ENCODE results near the gene TAGLN2. TPM values are rescaled to one million over a fixed set of nuclear protein-coding genes. Genes with fewer than 3 reads are reported as not detected.
A peak's percentile ranks its signal among the peaks of the same experiment; 100 is the strongest.

Gene TAGLN2
- total RNA-seq, 1 donor from 2014 or later = 184 TPM

- ATAC-seq = no peak
These were observed 13.0 kb upstream of the TAGLN2 start for GRCh38 chr1:159938211-159938852.

GRCh38 chr1:159937054-159937750, 11.9 kb upstream of the TAGLN2 start:
- intact Hi-C loops (cut with DNase I) = no loop called here
- DNase-seq (ENCODE audit: low spot score) (no peak), ATAC-seq (no peak)

More at GRCh38 chr1:159938211-159938852, 13.0 kb upstream of the TAGLN2 start:
- intact Hi-C loops (cut with DNase I) = no loop called here
- no peak for DNase-seq (ENCODE audit: low spot score)

GRCh38 chr1:159936273-159936904, 11.1 kb upstream of the TAGLN2 start:
- intact Hi-C loops (cut with DNase I) = no loop called here
- ATAC-seq (peak; percentile 77), DNase-seq (ENCODE audit: low spot score) (peak; percentile 87)

- intact Hi-C loops (cut with DNase I) = no loop called here
- ATAC-seq (no peak), DNase-seq (ENCODE audit: low spot score) (no peak)
These were observed 10.5 kb upstream of the TAGLN2 start for GRCh38 chr1:159935719-159936272.

GRCh38 chr1:159935305-159935704, 10.0 kb upstream of the TAGLN2 start:
- ATAC-seq (no peak), DNase-seq (ENCODE audit: low spot score) (no peak)
- intact Hi-C loops (cut with DNase I) = no loop called here

- intact Hi-C loops (cut with DNase I) = loop anchor here (5.0 kb wide), 1 partner anchor 68 kb away; no protein-coding TSS in a partner anchor
- no peak for ATAC-seq
- DNase-seq (ENCODE audit: low spot score) = no peak
These were observed 9.1 kb upstream of the TAGLN2 start for GRCh38 chr1:159934136-159935039.

- ATAC-seq (no peak), DNase-seq (ENCODE audit: low spot score) (no peak)
- intact Hi-C loops (cut with DNase I) = loop anchor here (5.0 kb wide), 1 partner anchor 69 kb away; no protein-coding TSS in a partner anchor
These were observed 8.0 kb upstream of the TAGLN2 start for GRCh38 chr1:159933347-159933746.

GRCh38 chr1:159932296-159933285, 7.3 kb upstream of the TAGLN2 start:
- DNase-seq (ENCODE audit: low spot score) (no peak), ATAC-seq (no peak)
- intact Hi-C loops (cut with DNase I) = loop anchor here (5.0 kb wide), 1 partner anchor 70 kb away; no protein-coding TSS in a partner anchor

GRCh38 chr1:159931795-159932173, 6.5 kb upstream of the TAGLN2 start:
- intact Hi-C loops (cut with DNase I) = loop anchor here (5.0 kb wide), 1 partner anchor 71 kb away; no protein-coding TSS in a partner anchor
- no peak for DNase-seq (ENCODE audit: low spot score)
- ATAC-seq = no peak

GRCh38 chr1:159931101-159931794, 5.9 kb upstream of the TAGLN2 start:
- ATAC-seq = no peak
- no peak for DNase-seq (ENCODE audit: low spot score)
- intact Hi-C loops (cut with DNase I) = loop anchor here (5.0 kb wide), 1 partner anchor 71 kb away; no protein-coding TSS in a partner anchor

GRCh38 chr1:159930634-159931033, 5.3 kb upstream of the TAGLN2 start:
- DNase-seq (ENCODE audit: low spot score) (no peak), ATAC-seq (no peak)
- intact Hi-C loops (cut with DNase I) = loop anchor here (5.0 kb wide), 1 partner anchor 72 kb away; no protein-coding TSS in a partner anchor

- intact Hi-C loops (cut with DNase I) = loop anchor here (5.0 kb wide), 1 partner anchor 72 kb away; no protein-coding TSS in a partner anchor
- DNase-seq (ENCODE audit: low spot score) (no peak), ATAC-seq (no peak)
These were observed 4.9 kb upstream of the TAGLN2 start for GRCh38 chr1:159930216-159930615.

GRCh38 chr1:159929155-159930051, 4.1 kb upstream of the TAGLN2 start:
- intact Hi-C loops (cut with DNase I) = loop anchor here (5.0 kb wide), 1 partner anchor 73 kb away; no protein-coding TSS in a partner anchor
- ATAC-seq = no peak
- DNase-seq (ENCODE audit: low spot score) = no peak

- intact Hi-C loops (cut with DNase I) = no loop called here
- no peak for ATAC-seq
- no peak for DNase-seq (ENCODE audit: low spot score)
These were observed 3.3 kb upstream of the TAGLN2 start for GRCh38 chr1:159928491-159929050.

- DNase-seq (ENCODE audit: low spot score) (no peak), ATAC-seq (no peak)
- intact Hi-C loops (cut with DNase I) = no loop called here
These were observed 2.6 kb upstream of the TAGLN2 start for GRCh38 chr1:159927849-159928431.

All from sciatic nerve (tissue), 2 donors.